Measurements from ENCODE around the gene NME5. TPM values are rescaled to one million over a fixed set of nuclear protein-coding genes. Genes with fewer than 3 reads are reported as not detected.
A peak's percentile ranks its signal among the peaks of the same experiment; 100 is the strongest.

The NME5 gene
- total RNA-seq, 1 experiment from 2014 or later = 0.44 TPM

- DNase-seq (no peak), ATAC-seq (no peak)
- no peak overlapping the region for H3K27ac ChIP-seq (ENCODE audit: low read length)
- intact Hi-C loops (cut with micrococcal nuclease) = no loop called here
- H3F3A ChIP-seq (ENCODE audit: low read length, unreplicated experiment) = no peaks in the 10 kb centered on the region
- no peaks in the 10 kb centered on the region for H3K9me3 ChIP-seq (ENCODE audit: low read length)
- ChIA-PET POLR2A (ENCODE audit: unreplicated experiment) (interaction anchor here (0.5 kb wide), 1 partner anchor 8 kb away, joined by 11 read pairs; no protein-coding TSS in a partner anchor), CTCF (interaction anchor here (0.5 kb wide), 1 partner anchor 117 kb away, joined by 6 read pairs; no protein-coding TSS in a partner anchor)
- H3K9me2 ChIP-seq (replicated peaks; ENCODE audit: low read length) = no peaks in the 10 kb centered on the region
- peaks cover 79% of the 10 kb centered on the region for H3K36me3 ChIP-seq (ENCODE audit: low read depth, low read length)
- BruUV-seq (replicated peaks) = no TSS peak
- TF ChIP-seq CTCF (conservative IDR thresholded peaks at IDR 0.05; ENCODE audit: low read depth, low read length) (no peak), EZH2 (IDR thresholded peaks at IDR 0.05; ENCODE audit: low read length, unreplicated experiment) (no peak), EZH2phosphoT487 (IDR thresholded peaks at IDR 0.05; ENCODE audit: borderline replicate concordance, low read length) (no peak)
- H3K4me2 ChIP-seq (ENCODE audit: low read length) = no peak overlapping the region
- H3K4me1 ChIP-seq (ENCODE audit: insufficient read depth, low read length) = peaks cover 2% of the 10 kb centered on the region
- no peak overlapping the region for H2AFZ ChIP-seq (ENCODE audit: low read length)
- no peaks in the 10 kb centered on the region for H3K27me3 ChIP-seq (ENCODE audit: low read length)
- no peak overlapping the region for H3K9ac ChIP-seq (ENCODE audit: low read length)
- peaks cover 3% of the 10 kb centered on the region; the same call in 1 of the 2 replicates for H4K20me1 ChIP-seq (ENCODE audit: low read length)
- peaks cover 9% of the 10 kb centered on the region for H3K79me2 ChIP-seq (ENCODE audit: low read length)
- no peak overlapping the region for H3K4me3 ChIP-seq (ENCODE audit: low read length)
Measured at GRCh38 chr5:138186002-138186447, 46.8 kb upstream of the NME5 start.

GRCh38 chr5:138182808-138183207 lies 43.6 kb upstream of the NME5 start:
- TF ChIP-seq CTCF (conservative IDR thresholded peaks at IDR 0.05; ENCODE audit: low read depth, low read length) (no peak), EZH2phosphoT487 (IDR thresholded peaks at IDR 0.05; ENCODE audit: borderline replicate concordance, low read length) (no peak), EZH2 (IDR thresholded peaks at IDR 0.05; ENCODE audit: low read length, unreplicated experiment) (no peak)
- Histone ChIP-seq H3K27ac (ENCODE audit: low read length) (no peak overlapping the region), H4K20me1 (ENCODE audit: low read length) (peaks cover 5% of the 10 kb centered on the region; the same call in 1 of the 2 replicates), H3K9ac (ENCODE audit: low read length) (no peak overlapping the region), H3K4me1 (ENCODE audit: insufficient read depth, low read length) (peaks cover 11% of the 10 kb centered on the region), H2AFZ (ENCODE audit: low read length) (no peak overlapping the region), H3K79me2 (ENCODE audit: low read length) (peaks cover 35% of the 10 kb centered on the region), H3K4me2 (ENCODE audit: low read length) (no peak overlapping the region), H3K9me3 (ENCODE audit: low read length) (no peaks in the 10 kb centered on the region), H3K36me3 (ENCODE audit: low read depth, low read length) (peaks cover 67% of the 10 kb centered on the region), H3K9me2 (replicated peaks; ENCODE audit: low read length) (no peaks in the 10 kb centered on the region), H3F3A (ENCODE audit: low read length, unreplicated experiment) (no peaks in the 10 kb centered on the region), H3K27me3 (ENCODE audit: low read length) (no peaks in the 10 kb centered on the region), H3K4me3 (ENCODE audit: low read length) (no peak overlapping the region)
- ChIA-PET POLR2A (ENCODE audit: unreplicated experiment) (no interaction called here), CTCF (no interaction called here)
- intact Hi-C loops (cut with micrococcal nuclease) = no loop called here
- BruUV-seq (replicated peaks) = no TSS peak
- ATAC-seq (no peak), DNase-seq (no peak)

DNA sequence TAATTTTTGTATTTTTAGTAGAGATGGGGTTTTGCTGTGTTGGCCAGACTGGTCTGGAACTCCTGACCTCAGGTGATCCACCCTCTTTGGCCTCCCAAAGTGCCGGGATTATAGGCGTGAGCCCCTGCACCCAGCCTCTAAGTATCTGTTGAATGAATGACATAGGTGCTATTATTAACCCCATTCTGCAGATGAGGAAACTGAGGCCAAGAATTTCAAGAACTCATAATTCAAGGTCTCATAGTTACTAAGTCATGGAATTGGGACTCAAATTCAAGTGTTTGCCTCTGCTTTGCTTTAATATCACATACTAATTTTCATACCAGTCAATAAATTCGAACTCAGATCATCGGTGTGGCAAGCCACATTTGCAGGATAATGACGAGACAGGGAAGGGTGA lies 41.6 kb upstream of the NME5 start:
- Histone ChIP-seq H2AFZ (ENCODE audit: low read length) (no peak overlapping the region), H3K9me2 (replicated peaks; ENCODE audit: low read length) (no peaks in the 10 kb centered on the region), H3K27ac (ENCODE audit: low read length) (no peak overlapping the region), H3K36me3 (ENCODE audit: low read depth, low read length) (peaks cover 48% of the 10 kb centered on the region), H3K4me1 (ENCODE audit: insufficient read depth, low read length) (peaks cover 15% of the 10 kb centered on the region), H3K4me2 (ENCODE audit: low read length) (peak overlapping the region; percentile 95), H3K9ac (ENCODE audit: low read length) (no peak overlapping the region), H3K9me3 (ENCODE audit: low read length) (no peaks in the 10 kb centered on the region), H4K20me1 (ENCODE audit: low read length) (peaks cover 5% of the 10 kb centered on the region; the same call in 1 of the 2 replicates), H3K27me3 (ENCODE audit: low read length) (no peaks in the 10 kb centered on the region), H3F3A (ENCODE audit: low read length, unreplicated experiment) (no peaks in the 10 kb centered on the region), H3K4me3 (ENCODE audit: low read length) (peak overlapping the region; percentile 95; the same call in 1 of the 2 replicates), H3K79me2 (ENCODE audit: low read length) (peaks cover 55% of the 10 kb centered on the region)
- intact Hi-C loops (cut with micrococcal nuclease) = no loop called here
- CTCF ChIA-PET = no interaction called here
- DNase-seq (no peak), ATAC-seq (no peak)
- no TSS peak for BruUV-seq (replicated peaks)
- POLR2A ChIA-PET (ENCODE audit: unreplicated experiment) = no interaction called here
- TF ChIP-seq CTCF (conservative IDR thresholded peaks at IDR 0.05; ENCODE audit: low read depth, low read length) = no peak
- no peak for TF ChIP-seq EZH2phosphoT487 (IDR thresholded peaks at IDR 0.05; ENCODE audit: borderline replicate concordance, low read length)
- TF ChIP-seq EZH2 (IDR thresholded peaks at IDR 0.05; ENCODE audit: low read length, unreplicated experiment) = no peak

Data from PC-3 (cell line).